HCT116 (cell line): Measurements from ENCODE around the gene CSNK1G2. TPM values are rescaled to one million over a fixed set of nuclear protein-coding genes. Genes with fewer than 3 reads are reported as not detected.

Source experiments
- ATAC-seq: fragments of 200-7000 bp; cut with Tn5 transposase; 2 replicates; pipeline ENCODE4 v1.9.1; 2020; ENCODE audit warnings: mild to moderate bottlenecking, moderate library complexity
- BruUV-seq: library from RNA; stranded (reverse); fragments of 400-500 nt; replicated peaks from 2 replicates; lab custom pipeline; 2021; lab: Mats Ljungman, UMichigan
- CTCF ChIA-PET: fragments of 300-600 bp; sonication (Branson Sonifier 250); formaldehyde crosslinking; loops from one replicate; lab custom pipeline; 2021; ENCODE audit warnings: antibody characterized with exemption; lab: Charles Lee
- POLR2A ChIA-PET: fragments of 300-600, 350-600 bp; sonication (Branson Sonifier 250); formaldehyde crosslinking; loops from one replicate; lab custom pipeline; 2021; ENCODE audit warnings: antibody characterized with exemption; lab: Charles Lee
- RAD21 ChIA-PET, 2 experiments: fragments of 300-600 bp; sonication (Branson Sonifier 250); formaldehyde crosslinking; loops; one replicate each; lab custom pipeline; 2023; ENCODE audit warnings: low total read pairs in 2 of 2; ENCODE audit not compliant: uncharacterized antibody in 2 of 2, unreplicated experiment in 2 of 2, low non-redundant PET in 1 of 2; lab: Charles Lee
- DNase-seq: peaks from one replicate; pipeline ENCODE4 v3.0.0-alpha.2; 2010; ENCODE audit warnings: low read depth, low spot score
- H2AFZ ChIP-seq: fragments of 200-600 bp; shearing (Covaris generic), sonication (generic); 2 replicates; pipeline ENCODE4 v1.6.1; 2017; ENCODE audit warnings: low read depth, mixed run types, mixed read lengths, antibody characterized with exemption, low read length; ENCODE audit not compliant: poor library complexity, severe bottlenecking
- H3K27ac ChIP-seq: 2 replicates; pipeline ENCODE4 v1.5.1; 2012; ENCODE audit warnings: low read depth, low read length
- H3K27me3 ChIP-seq: fragments of 200-600 bp; sonication (generic); 2 replicates; pipeline ENCODE4 v1.6.1; 2016; ENCODE audit warnings: mixed run types, low read length, mixed read lengths; ENCODE audit not compliant: insufficient read depth
- H3K36me3 ChIP-seq, 2 experiments: fragments of 200-500 bp in 1 of 2; fragments of 200-600 bp in 1 of 2; sonication (Bioruptor generic) in 1 of 2; sonication (generic) in 1 of 2; 2 replicates each; pipeline versions ENCODE4 v1.5.1 to v1.6.1; 2014 to 2016; ENCODE audit warnings: low read length in 2 of 2, inconsistent platforms in 1 of 2, mixed read lengths in 1 of 2, mixed run types in 1 of 2; ENCODE audit not compliant: insufficient read depth in 2 of 2, control insufficient read depth in 1 of 2
- H3K4me1 ChIP-seq, 2 experiments: fragments of 200-600 bp in 1 of 2; sonication (generic) in 1 of 2; 2 replicates each; pipeline versions ENCODE4 v1.5.1 to v1.6.1; 2012 to 2017; ENCODE audit warnings: low read length in 2 of 2, inconsistent platforms in 1 of 2, mild to moderate bottlenecking in 1 of 2, mixed read lengths in 1 of 2, mixed run types in 1 of 2, moderate library complexity in 1 of 2; ENCODE audit not compliant: insufficient read depth in 2 of 2, control insufficient read depth in 1 of 2
- H3K4me2 ChIP-seq: fragments of 200-600 bp; sonication (generic); 2 replicates; pipeline ENCODE4 v1.6.1; 2017; ENCODE audit warnings: mixed run types, low read length, mixed read lengths
- H3K4me3 ChIP-seq, 2 experiments: fragments of 200-600 bp in 1 of 2; sonication (generic) in 1 of 2; replicated peaks in 1 of 2; 2 replicates each; pipeline ENCODE4 v1.5.1; 2011 to 2016; ENCODE audit warnings: low read length in 2 of 2, control low read depth in 1 of 2, low read depth in 1 of 2, mild to moderate bottlenecking in 1 of 2, mixed read lengths in 1 of 2, mixed run types in 1 of 2
- H3K79me2 ChIP-seq: fragments of 200-600 bp; sonication (generic); 2 replicates; pipeline ENCODE4 v1.6.1; 2017; ENCODE audit warnings: mild to moderate bottlenecking, mixed run types, low read length, moderate library complexity, mixed read lengths; ENCODE audit not compliant: insufficient read depth
- H3K9ac ChIP-seq: fragments of 200-600 bp; sonication (generic); 2 replicates; pipeline ENCODE4 v1.6.1; 2016; ENCODE audit warnings: low read length, mixed read lengths
- H3K9me2 ChIP-seq: fragments of 200-600 bp; sonication (generic), shearing (Covaris generic); 2 replicates; pipeline ENCODE4 v1.6.1; 2017; ENCODE audit warnings: mixed run types, mild to moderate bottlenecking, moderate library complexity; ENCODE audit not compliant: insufficient read depth
- H3K9me3 ChIP-seq, 2 experiments: fragments of 200-500 bp in 1 of 2; fragments of 200-600 bp in 1 of 2; sonication (Bioruptor generic) in 1 of 2; sonication (generic) in 1 of 2; 2 replicates each; pipeline ENCODE4 v1.6.1; 2014 to 2017; ENCODE audit warnings: low read length in 2 of 2, mixed read lengths in 2 of 2, inconsistent platforms in 1 of 2, low read depth in 1 of 2, mild to moderate bottlenecking in 1 of 2, mixed run types in 1 of 2, moderate library complexity in 1 of 2; ENCODE audit not compliant: control insufficient read depth in 1 of 2, insufficient read depth in 1 of 2
- H4K20me1 ChIP-seq: fragments of 200-600 bp; sonication (generic), shearing (Covaris generic); 2 replicates; pipeline ENCODE4 v1.6.1; 2017; ENCODE audit warnings: mixed run types, mild to moderate bottlenecking, moderate library complexity; ENCODE audit not compliant: insufficient read depth
- CBX3 ChIP-seq: IDR thresholded peaks from 2 replicates; pipeline ENCODE4 v1.6.1; 2012; ENCODE audit warnings: low read depth
- CTCF ChIP-seq, 3 experiments: fragments of 200-600 bp in 1 of 3; sonication (generic) in 1 of 3; IDR thresholded peaks in 2 of 3; conservative IDR thresholded peaks in 1 of 3; 2 replicates each; pipeline ENCODE4 v1.5.1; 2012 to 2017; ENCODE audit warnings: low read depth in 2 of 3, low read length in 2 of 3, antibody characterized with exemption in 1 of 3, borderline replicate concordance in 1 of 3, control low read depth in 1 of 3, mild to moderate bottlenecking in 1 of 3, mixed read lengths in 1 of 3, mixed run types in 1 of 3, moderate library complexity in 1 of 3; ENCODE audit not compliant: insufficient read depth in 1 of 3
- EGR1 ChIP-seq: IDR thresholded peaks from 2 replicates; pipeline ENCODE4 v1.6.1; 2012; ENCODE audit warnings: low read depth
- ELF1 ChIP-seq: IDR thresholded peaks from 2 replicates; pipeline ENCODE4 v1.6.1; 2012; ENCODE audit warnings: low read depth, borderline replicate concordance
- EZH2 ChIP-seq: fragments of 200-600 bp; sonication (generic); IDR thresholded peaks from 2 replicates; pipeline ENCODE4 v1.6.1; 2017; ENCODE audit warnings: antibody characterized with exemption, mixed run types
- FOSL1 ChIP-seq: IDR thresholded peaks from 2 replicates; pipeline ENCODE4 v1.6.1; 2012; ENCODE audit warnings: low read depth
- POLR2A ChIP-seq: IDR thresholded peaks from 2 replicates; pipeline ENCODE4 v1.7.0; 2011; ENCODE audit warnings: borderline replicate concordance; ENCODE audit not compliant: insufficient read depth, insufficient read length; ENCODE audit errors: extremely low read depth
- POLR2AphosphoS5 ChIP-seq: IDR thresholded peaks from 2 replicates; pipeline ENCODE4 v1.6.1; 2011; ENCODE audit warnings: mild to moderate bottlenecking, low read depth, low read length, moderate library complexity
- RAD21 ChIP-seq: IDR thresholded peaks from 2 replicates; pipeline ENCODE4 v1.6.1; 2012; ENCODE audit warnings: low read depth, mild to moderate bottlenecking
- SIN3A ChIP-seq: IDR thresholded peaks from 2 replicates; pipeline ENCODE4 v1.6.1; 2012; ENCODE audit warnings: low read depth
- SRF ChIP-seq: IDR thresholded peaks from 2 replicates; pipeline ENCODE4 v1.6.1; 2012; ENCODE audit warnings: low read depth
- YY1 ChIP-seq: IDR thresholded peaks from 2 replicates; pipeline ENCODE4 v1.6.1; 2011; ENCODE audit warnings: low read length, low read depth, moderate library complexity, mild to moderate bottlenecking; ENCODE audit not compliant: insufficient replicate concordance; ENCODE audit errors: extremely low read depth
- ZNF274 ChIP-seq: fragments of 200-500 bp; sonication (Bioruptor generic); IDR thresholded peaks from 2 replicates; pipeline ENCODE4 v1.6.1; 2014; ENCODE audit warnings: mild to moderate bottlenecking, low read depth, low read length, inconsistent platforms
- intact Hi-C: fragments of 100-400 bp; cut with micrococcal nuclease; formaldehyde crosslinking; loops from 2 replicates; pipeline ENCODE4 v1.10.0; 2022
- total RNA-seq: library from RNA; stranded (reverse); gene quantifications from one replicate; pipeline ENCODE4 v1.2.1, GENCODE V29; 2021; ENCODE audit not compliant: unreplicated experiment
- TF ChIP-seq, protein P1 (sequence below): IDR thresholded peaks from 2 replicates; pipeline ENCODE4 v1.6.1; 2011; ENCODE audit warnings: mild to moderate bottlenecking, low read length, moderate library complexity; ENCODE audit not compliant: insufficient replicate concordance; ENCODE audit errors: extremely low read depth
- TF ChIP-seq, protein P2 (sequence below): IDR thresholded peaks from 2 replicates; pipeline ENCODE4 v1.6.1; 2012

CSNK1G2 gene
- total RNA-seq, 1 experiment from 2014 or later, result 97.9 TPM

DNA sequence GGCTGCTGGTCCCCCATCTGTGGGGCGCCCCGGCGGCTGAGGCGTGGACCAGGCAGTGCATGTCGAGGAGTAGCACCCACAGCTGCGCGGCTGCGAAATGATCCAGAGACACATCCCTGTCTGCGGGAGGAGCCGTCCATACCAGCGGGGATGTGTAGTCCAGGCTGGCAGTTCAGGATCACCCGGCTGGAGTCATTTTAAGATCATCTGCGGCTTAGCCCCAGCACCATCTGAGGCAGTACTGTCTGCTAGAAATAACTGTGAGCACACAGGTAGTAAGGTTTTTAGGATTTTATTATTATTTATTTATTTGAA, 32.7 kb upstream of the CSNK1G2 start:
- no peak for ATAC-seq
- no TSS peak for BruUV-seq
- RAD21 ChIA-PET, result no interaction called here
- CTCF ChIA-PET, result no interaction called here
- H3K27ac ChIP-seq, result no peak overlapping the region
- no peaks in the 10 kb centered on the region for H4K20me1 ChIP-seq
- H3K27me3 ChIP-seq, result no peaks in the 10 kb centered on the region
- TF ChIP-seq EGR1 (no peak), POLR2A (no peak)
- no peak overlapping the region for H3K4me2 ChIP-seq
- no peaks in the 10 kb centered on the region for H3K9me3 ChIP-seq
- POLR2A ChIA-PET, result no interaction called here
- H3K9ac ChIP-seq, result no peak overlapping the region
- peaks cover 77% of the 10 kb centered on the region for H3K79me2 ChIP-seq
- no peak overlapping the region for H3K4me3 ChIP-seq
- H2AFZ ChIP-seq, result no peak overlapping the region
- no peak for DNase-seq
- intact Hi-C loops, result loop anchor here (5.0 kb wide), 1 partner anchor 244 kb away; the partner anchor contains the start of gene AP3D1
- peaks cover 9 to 26% of the 10 kb centered on the region in 2 experiments; a peak in 3 of 4 replicates for H3K4me1 ChIP-seq
- H3K36me3 ChIP-seq, result peaks cover 7% of the 10 kb centered on the region in 2 experiments; a peak in 2 of 4 replicates
- no peaks in the 10 kb centered on the region for H3K9me2 ChIP-seq

DNA sequence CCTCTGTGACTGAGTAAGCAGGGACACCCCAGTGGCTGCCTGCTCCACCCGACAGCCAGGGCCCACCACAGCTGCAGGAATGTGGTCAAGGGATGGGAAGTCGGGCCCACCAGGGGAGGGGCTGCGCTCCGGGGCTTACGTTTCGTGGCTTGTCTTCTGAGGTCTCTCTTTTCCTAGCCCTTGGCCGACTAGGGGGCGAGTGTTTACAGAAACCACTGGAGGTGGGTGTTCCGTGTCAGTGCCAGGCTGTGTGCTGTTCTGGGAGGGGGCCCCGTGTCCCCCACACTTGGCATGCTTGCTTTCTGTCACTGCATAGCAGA, 31.3 kb upstream of the CSNK1G2 start:
- H3K9me2 ChIP-seq, result no peaks in the 10 kb centered on the region
- H2AFZ ChIP-seq, result no peak overlapping the region
- no peaks in the 10 kb centered on the region for H3K27me3 ChIP-seq
- no peak overlapping the region for H3K4me3 ChIP-seq
- no peak for ATAC-seq
- POLR2A ChIA-PET, result no interaction called here
- peaks cover 3 to 19% of the 10 kb centered on the region in 2 experiments; a peak in 3 of 4 replicates for H3K4me1 ChIP-seq
- H3K9me3 ChIP-seq, result no peaks in the 10 kb centered on the region
- no TSS peak for BruUV-seq
- CTCF ChIA-PET, result no interaction called here
- peaks cover 91% of the 10 kb centered on the region for H3K79me2 ChIP-seq
- no peak for DNase-seq
- peaks cover 8 to 11% of the 10 kb centered on the region in 2 experiments; a peak in 3 of 4 replicates for H3K36me3 ChIP-seq
- RAD21 ChIA-PET, result no interaction called here
- no peak overlapping the region for H3K27ac ChIP-seq
- no peak overlapping the region for H3K9ac ChIP-seq
- H3K4me2 ChIP-seq, result no peak overlapping the region
- intact Hi-C loops, result loop anchor here (5.0 kb wide), 1 partner anchor 243 kb away; the partner anchor contains the start of gene AP3D1
- H4K20me1 ChIP-seq, result no peaks in the 10 kb centered on the region
- no peak for TF ChIP-seq SIN3A
- no peak for TF ChIP-seq POLR2AphosphoS5
- no peak for TF ChIP-seq POLR2A
- TF ChIP-seq CTCF (IDR thresholded peaks at IDR 0.05 in 2 of 3, conservative IDR thresholded peaks at IDR 0.05 in 1 of 3; ENCODE audit: borderline replicate concordance in 1 of 3, insufficient read depth in 1 of 3, low read depth in 2 of 3, low read length in 2 of 3), result no peak
- TF ChIP-seq ELF1, result no peak
- no peak for TF ChIP-seq CBX3
- TF ChIP-seq EZH2, result no peak
- TF ChIP-seq, protein P1, sequence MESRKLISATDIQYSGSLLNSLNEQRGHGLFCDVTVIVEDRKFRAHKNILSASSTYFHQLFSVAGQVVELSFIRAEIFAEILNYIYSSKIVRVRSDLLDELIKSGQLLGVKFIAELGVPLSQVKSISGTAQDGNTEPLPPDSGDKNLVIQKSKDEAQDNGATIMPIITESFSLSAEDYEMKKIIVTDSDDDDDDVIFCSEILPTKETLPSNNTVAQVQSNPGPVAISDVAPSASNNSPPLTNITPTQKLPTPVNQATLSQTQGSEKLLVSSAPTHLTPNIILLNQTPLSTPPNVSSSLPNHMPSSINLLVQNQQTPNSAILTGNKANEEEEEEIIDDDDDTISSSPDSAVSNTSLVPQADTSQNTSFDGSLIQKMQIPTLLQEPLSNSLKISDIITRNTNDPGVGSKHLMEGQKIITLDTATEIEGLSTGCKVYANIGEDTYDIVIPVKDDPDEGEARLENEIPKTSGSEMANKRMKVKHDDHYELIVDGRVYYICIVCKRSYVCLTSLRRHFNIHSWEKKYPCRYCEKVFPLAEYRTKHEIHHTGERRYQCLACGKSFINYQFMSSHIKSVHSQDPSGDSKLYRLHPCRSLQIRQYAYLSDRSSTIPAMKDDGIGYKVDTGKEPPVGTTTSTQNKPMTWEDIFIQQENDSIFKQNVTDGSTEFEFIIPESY, result no peak
- TF ChIP-seq, protein P2, sequence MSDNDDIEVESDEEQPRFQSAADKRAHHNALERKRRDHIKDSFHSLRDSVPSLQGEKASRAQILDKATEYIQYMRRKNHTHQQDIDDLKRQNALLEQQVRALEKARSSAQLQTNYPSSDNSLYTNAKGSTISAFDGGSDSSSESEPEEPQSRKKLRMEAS, result no peak
- TF ChIP-seq YY1, result no peak
- TF ChIP-seq EGR1, result no peak
- no peak for TF ChIP-seq RAD21
- no peak for TF ChIP-seq SRF
- TF ChIP-seq ZNF274, result no peak
- TF ChIP-seq FOSL1, result no peak
